NB4 (cell line): Measurements from ENCODE around the gene LRRIQ1.

Experiments
- CTCF ChIP-seq: IDR thresholded peaks from one replicate; pipeline ENCODE4 v1.5.1; 2012; ENCODE audit warnings: low read depth, low read length
- POLR2A ChIP-seq: IDR thresholded peaks from 2 replicates; pipeline ENCODE4 v1.6.1; 2011; ENCODE audit warnings: mild to moderate bottlenecking; ENCODE audit not compliant: insufficient read length; ENCODE audit errors: extremely low read depth

- no peak for TF ChIP-seq POLR2A
- TF ChIP-seq CTCF: no peak
Observed at GRCh38 chr12:85138833-85139232, 102.7 kb downstream of the LRRIQ1 start.
